ENCODE results near the gene CLK3.

DNA sequence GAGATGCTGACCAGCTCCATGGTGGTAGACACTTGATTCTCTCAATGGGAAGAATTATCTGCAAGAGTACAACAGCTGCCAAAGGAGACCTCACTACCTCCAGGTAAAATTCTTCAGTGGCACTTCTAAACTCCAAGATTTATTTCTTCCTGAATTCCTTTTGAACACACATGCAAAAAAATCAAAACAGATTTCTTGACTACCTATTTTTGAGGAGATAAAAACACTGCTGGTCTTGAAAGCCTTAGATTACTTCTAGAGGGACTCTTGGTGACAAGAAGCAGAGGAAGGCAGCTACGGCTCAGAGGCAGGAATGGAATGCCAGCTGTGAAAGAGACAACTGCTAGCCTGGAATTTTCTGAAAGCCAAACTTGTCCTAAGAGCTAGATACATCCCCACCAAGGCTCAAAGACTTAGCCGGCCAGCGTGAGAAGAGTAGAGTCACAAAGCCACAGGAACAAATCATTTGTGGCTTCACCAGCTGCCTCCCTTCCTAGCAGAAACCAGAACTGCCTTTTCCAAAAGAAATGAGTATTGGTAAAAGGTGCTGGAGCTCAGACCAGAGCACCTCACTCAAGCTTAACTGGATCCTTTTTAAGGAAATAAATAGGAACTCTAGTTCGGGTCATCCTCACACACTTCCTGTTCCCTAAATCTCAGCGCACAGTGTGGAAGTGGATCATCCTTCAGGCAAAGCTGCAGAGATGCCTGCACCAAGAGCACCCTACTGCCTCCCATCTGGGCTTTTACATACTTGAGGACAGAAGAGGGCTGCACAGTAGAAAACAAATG, 32.6 kb downstream of the CLK3 start:
- TF ChIP-seq NFKB2 (CRISPR knock-in tag; IDR thresholded peaks at IDR 0.05; ENCODE audit: borderline replicate concordance), result no peak
- no peak for TF ChIP-seq SIX4 (CRISPR knock-in tag; IDR thresholded peaks at IDR 0.05)
- no peak for TF ChIP-seq TCF7 (IDR thresholded peaks at IDR 0.05; ENCODE audit: low read depth)
